Measurements from ENCODE around the gene LCOR. TPM values are rescaled to one million over a fixed set of nuclear protein-coding genes. Genes with fewer than 3 reads are reported as not detected.
"Not testable (repeated sequence)": the region's sequence is repeated elsewhere in the genome, so short reads cannot be mapped to it uniquely, and the experiment has no call there.

LCOR gene
- total RNA-seq, 4 donors from 2014 or later = 7.7 to 2,027 (median 132) TPM

GRCh38 chr10:96924861-96925260 is 92.8 kb downstream of the LCOR start:
- Histone ChIP-seq H3K4me1 (no peaks in the 10 kb centered on the region), H3K4me3 (no peak overlapping the region), H3K27me3 (no peaks in the 10 kb centered on the region), H3K27ac (no peak overlapping the region), H3K36me3 (no peaks in the 10 kb centered on the region), H3K9me3 (no peaks in the 10 kb centered on the region)
- no peak for DNase-seq
- TF ChIP-seq CTCF (IDR thresholded peaks at IDR 0.05) (no peak), POLR2A (IDR thresholded peaks at IDR 0.05) (no peak)
- intact Hi-C loops (cut with DNase I; ENCODE audit: low total_unique reads) = no loop called here

- intact Hi-C loops (cut with DNase I; ENCODE audit: low total_unique reads) = no loop called here
- DNase-seq = no peak
- Histone ChIP-seq H3K4me1 (no peaks in the 10 kb centered on the region), H3K27me3 (no peaks in the 10 kb centered on the region), H3K4me3 (no peak overlapping the region), H3K9me3 (no peaks in the 10 kb centered on the region), H3K36me3 (no peaks in the 10 kb centered on the region), H3K27ac (no peak overlapping the region)
- TF ChIP-seq CTCF (IDR thresholded peaks at IDR 0.05) (no peak), POLR2A (IDR thresholded peaks at IDR 0.05) (no peak)
These were observed 98.4 kb downstream of the LCOR start for GRCh38 chr10:96930469-96930868.

- Histone ChIP-seq H3K27ac (no peak overlapping the region), H3K4me1 (no peaks in the 10 kb centered on the region), H3K9me3 (no peaks in the 10 kb centered on the region), H3K27me3 (no peaks in the 10 kb centered on the region), H3K4me3 (no peak overlapping the region), H3K36me3 (no peaks in the 10 kb centered on the region)
- no peak for TF ChIP-seq CTCF (IDR thresholded peaks at IDR 0.05)
- TF ChIP-seq POLR2A (IDR thresholded peaks at IDR 0.05) = no peak
- intact Hi-C loops (cut with DNase I; ENCODE audit: low total_unique reads) = no loop called here
- no peak for DNase-seq
These were observed 103.0 kb downstream of the LCOR start for GRCh38 chr10:96935148-96935547.

- Histone ChIP-seq H3K4me3 (no peak overlapping the region), H3K36me3 (no peaks in the 10 kb centered on the region), H3K9me3 (no peaks in the 10 kb centered on the region), H3K27ac (no peak overlapping the region), H3K4me1 (no peaks in the 10 kb centered on the region), H3K27me3 (no peaks in the 10 kb centered on the region)
- no peak for DNase-seq
- no peak for TF ChIP-seq POLR2A (IDR thresholded peaks at IDR 0.05)
- no peak for TF ChIP-seq CTCF (IDR thresholded peaks at IDR 0.05)
- intact Hi-C loops (cut with DNase I; ENCODE audit: low total_unique reads) = no loop called here
These were observed 103.7 kb downstream of the LCOR start for GRCh38 chr10:96935810-96936209.

GRCh38 chr10:96943161-96943560 is 111.1 kb downstream of the LCOR start:
- H3K4me3 ChIP-seq; H3K27me3 ChIP-seq; H3K9me3 ChIP-seq; H3K27ac ChIP-seq; intact Hi-C loops (cut with DNase I; ENCODE audit: low total_unique reads); H3K4me1 ChIP-seq; DNase-seq; H3K36me3 ChIP-seq: not testable (repeated sequence)

- no peak overlapping the region for H3K27ac ChIP-seq
- H3K4me1 ChIP-seq = no peaks in the 10 kb centered on the region
- no peak overlapping the region for H3K4me3 ChIP-seq
- intact Hi-C loops (cut with DNase I; ENCODE audit: low total_unique reads) = no loop called here
- no peak for DNase-seq
- no peaks in the 10 kb centered on the region for H3K27me3 ChIP-seq
- no peaks in the 10 kb centered on the region for H3K9me3 ChIP-seq
- no peaks in the 10 kb centered on the region for H3K36me3 ChIP-seq
- TF ChIP-seq CTCF (IDR thresholded peaks at IDR 0.05) (no peak), POLR2A (IDR thresholded peaks at IDR 0.05) (no peak)
These were observed 114.9 kb downstream of the LCOR start for GRCh38 chr10:96947036-96947435.
